CD4-positive, alpha-beta T cell treated with Interleukin-4 for 1 hour (primary cell): ENCODE results near the gene PPP1R14C.

Experiments used
- DNase-seq, 2 donors: peaks; one replicate each; pipeline ENCODE4 v3.0.0-alpha.2; 2020 to 2022

PPP1R14C gene

GRCh38 chr6:150139533-150139932, 3.3 kb upstream of the PPP1R14C start:
- no peak for DNase-seq

GRCh38 chr6:150140236-150140969, 2.4 kb upstream of the PPP1R14C start:
- no peak for DNase-seq

GRCh38 chr6:150142097-150142669, 661 bp upstream of the PPP1R14C start:
- DNase-seq = no peak

DNA sequence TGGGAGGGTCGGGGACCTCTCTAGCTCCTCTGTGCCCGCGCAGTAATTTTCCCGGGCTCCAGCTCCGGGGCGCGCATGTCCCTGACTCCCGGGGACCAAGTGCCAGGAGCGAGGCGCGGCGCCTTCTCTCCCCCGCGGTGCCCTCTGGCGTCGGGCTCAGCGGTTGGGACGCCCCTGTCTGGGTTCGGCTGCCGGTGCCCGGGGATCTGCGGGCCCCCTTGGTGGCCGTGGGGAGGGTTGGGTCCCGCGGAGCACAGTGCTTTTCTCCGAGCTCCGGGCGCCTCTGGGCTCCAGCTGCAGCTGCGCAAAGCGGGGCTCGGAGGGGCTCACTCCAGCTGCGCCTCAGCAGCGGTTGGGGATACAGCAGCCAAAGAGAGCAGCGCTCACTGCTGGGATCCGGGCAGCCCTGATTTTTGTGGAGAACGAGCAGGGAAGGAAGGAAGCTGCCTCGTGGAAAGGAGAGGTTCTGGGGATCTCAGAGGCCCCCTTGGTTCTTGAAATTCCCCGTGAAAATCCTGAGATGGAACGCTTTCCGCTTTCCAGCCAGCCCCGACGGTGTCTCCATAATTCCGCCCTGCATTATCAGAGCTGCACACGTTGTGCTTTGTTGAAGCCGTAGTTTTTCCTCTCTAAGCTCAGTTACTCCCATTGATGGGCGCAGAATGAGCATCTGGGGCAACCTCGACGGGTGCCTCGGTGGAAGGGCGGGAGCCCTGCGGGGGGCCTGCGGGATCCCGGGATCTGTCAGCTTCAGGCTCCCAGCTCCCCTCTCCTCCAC, 861 bp downstream of the PPP1R14C start:
- DNase-seq = no peak

- no peak for DNase-seq
Measured at GRCh38 chr6:150144294-150144868, 1.5 kb downstream of the PPP1R14C start.

DNA sequence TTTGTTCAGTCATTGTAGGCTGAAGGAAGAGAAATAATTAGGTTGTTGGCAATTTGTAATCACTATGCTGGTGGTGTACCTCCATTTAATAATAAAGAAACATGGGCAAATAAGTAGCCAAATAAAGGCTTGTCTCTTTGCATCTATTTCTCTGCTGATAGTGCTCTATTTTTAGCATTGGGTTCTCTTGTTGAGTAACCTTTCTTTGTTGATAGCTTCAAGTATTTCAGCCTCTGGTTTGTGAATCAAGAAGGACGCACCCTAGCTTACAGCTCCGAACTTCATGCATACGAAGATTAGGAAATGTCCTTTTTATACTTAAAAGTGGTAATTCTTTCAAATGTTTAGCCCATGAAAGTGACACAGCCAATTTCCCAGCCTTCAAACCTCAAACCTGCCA, 2.6 kb downstream of the PPP1R14C start:
- DNase-seq = no peak

- DNase-seq = no peak
Measured at GRCh38 chr6:150145830-150146229, 3.0 kb downstream of the PPP1R14C start.

- DNase-seq = no peak
Measured at GRCh38 chr6:150146436-150146835, 3.6 kb downstream of the PPP1R14C start.

DNA sequence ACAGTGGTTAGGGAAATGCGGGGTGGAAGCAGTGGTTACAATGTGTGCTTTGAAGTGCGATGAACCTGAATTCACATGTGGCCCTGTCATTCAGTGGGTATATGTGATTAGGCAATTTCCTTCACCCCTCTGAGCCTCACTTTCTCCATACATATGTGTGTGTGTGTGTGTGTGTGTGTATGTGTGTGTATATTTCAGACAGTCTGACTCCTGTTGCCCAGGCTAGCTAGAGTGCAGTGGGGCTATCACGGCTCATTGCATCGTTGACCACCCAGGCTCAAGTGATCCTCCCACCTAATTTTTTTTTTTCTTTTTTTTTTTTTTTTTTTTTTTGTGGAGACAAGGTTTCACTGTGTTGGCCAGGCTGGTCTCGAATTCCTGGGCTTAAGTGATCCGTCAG, 6.3 kb downstream of the PPP1R14C start:
- DNase-seq = no peak

GRCh38 chr6:150150458-150150820, 7.6 kb downstream of the PPP1R14C start:
- DNase-seq = no peak

GRCh38 chr6:150150821-150151646, 8.2 kb downstream of the PPP1R14C start:
- no peak for DNase-seq

DNA sequence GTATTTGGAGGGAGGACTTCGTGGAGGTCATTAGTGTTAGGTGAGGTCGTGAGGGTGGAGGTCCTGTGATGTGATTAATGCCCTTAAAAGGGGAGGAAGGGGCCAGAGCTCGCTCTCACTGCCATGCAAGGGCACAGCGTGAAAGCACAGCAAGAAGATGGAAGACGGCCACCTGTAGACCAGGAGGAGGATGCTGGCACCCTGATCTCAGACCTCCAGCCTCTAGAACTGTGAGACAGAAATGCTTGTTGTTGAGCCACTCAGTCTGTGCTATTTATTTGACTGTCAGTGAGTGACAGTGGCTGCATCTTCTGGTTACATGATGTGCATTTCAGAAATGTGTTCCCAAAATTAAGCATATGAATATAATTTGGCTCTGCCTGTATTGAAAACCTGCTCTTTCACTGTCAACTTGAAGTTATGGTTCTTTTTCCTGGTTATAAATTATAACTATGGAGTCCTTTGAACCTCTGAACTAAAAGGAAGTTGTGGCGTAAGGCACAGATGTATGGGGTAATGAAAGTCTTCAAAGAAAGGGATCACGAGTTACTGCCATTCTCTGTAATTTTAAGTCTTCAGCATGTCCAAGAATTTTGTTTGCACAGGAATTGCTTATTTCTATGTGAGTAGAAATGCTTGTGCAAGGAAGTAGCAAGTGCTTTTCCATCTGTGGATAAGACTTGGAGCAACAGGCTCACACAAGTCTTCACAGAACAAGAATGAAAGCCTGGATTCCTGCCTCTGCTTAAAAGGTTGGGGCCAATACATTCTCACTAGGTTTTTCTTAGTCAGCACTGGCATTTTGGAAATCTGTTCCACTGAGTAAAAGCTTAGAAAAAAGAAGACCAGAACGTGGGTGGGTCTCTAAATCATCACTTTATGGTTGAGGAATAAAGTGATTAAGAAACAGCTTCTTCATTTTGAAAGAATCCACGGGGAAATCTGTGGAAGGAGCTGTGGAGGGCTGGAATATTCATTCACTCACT, 10.3 kb downstream of the PPP1R14C start:
- DNase-seq = no peak

GRCh38 chr6:150153905-150154492, 11.2 kb downstream of the PPP1R14C start:
- DNase-seq = no peak

DNA sequence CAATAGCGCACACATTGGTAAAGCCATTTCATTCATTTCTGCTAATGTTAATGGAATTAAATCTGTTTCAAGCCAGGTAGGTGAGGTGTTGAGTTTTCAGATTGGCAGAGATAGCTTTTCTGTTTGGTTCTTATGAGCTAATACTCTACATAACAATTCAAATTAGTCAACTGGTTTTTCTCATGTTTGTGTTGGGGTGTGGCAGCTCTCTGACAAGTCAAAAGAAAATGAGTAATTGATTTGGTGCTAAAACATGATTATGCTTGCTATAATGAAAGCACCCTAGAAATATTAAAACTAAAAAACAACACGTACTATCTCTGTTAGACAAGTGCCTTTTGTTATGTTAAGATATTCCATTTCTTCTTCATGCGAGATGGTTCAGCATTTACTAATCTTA, 13.6 kb downstream of the PPP1R14C start:
- no peak for DNase-seq

- DNase-seq = no peak
Measured at GRCh38 chr6:150157081-150157480, 14.2 kb downstream of the PPP1R14C start.

DNA sequence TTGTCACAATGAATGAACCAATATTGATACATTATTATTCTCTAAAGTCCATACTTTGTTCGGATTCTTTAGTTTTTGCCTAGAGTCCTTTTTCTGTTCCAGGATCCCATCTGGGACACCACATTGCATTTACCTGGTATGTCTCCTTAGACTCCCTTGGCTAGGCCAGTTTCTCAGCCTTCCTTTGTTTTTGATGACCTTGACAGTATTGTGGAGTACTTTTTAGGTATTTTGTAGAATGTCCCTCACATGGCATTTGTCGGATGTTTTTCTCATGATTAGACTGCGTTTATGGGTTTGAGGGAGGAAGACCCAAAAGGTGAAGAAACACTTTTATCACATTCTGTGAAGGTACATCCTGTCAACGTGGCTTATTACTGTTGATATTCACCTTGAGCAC, 16.9 kb downstream of the PPP1R14C start:
- no peak for DNase-seq

DNA sequence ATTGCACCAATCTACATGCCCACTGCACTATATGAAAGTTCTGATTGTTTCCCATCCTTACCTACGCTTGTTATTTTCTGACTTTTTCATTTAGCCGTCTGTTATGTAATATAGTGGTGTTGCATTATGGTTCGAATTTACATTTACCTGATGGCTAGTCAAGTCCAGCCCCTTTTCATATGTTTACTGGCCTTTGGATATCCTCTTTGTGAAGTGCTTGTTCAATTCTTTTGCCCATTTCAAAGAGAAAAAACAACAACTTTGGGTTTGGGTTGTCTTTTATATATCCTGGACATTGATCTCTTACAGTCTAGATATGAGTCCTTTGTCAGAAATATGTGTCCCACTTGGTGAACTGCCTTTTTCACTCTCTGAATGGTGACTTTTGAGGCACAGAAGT, 21.1 kb downstream of the PPP1R14C start:
- no peak for DNase-seq

DNA sequence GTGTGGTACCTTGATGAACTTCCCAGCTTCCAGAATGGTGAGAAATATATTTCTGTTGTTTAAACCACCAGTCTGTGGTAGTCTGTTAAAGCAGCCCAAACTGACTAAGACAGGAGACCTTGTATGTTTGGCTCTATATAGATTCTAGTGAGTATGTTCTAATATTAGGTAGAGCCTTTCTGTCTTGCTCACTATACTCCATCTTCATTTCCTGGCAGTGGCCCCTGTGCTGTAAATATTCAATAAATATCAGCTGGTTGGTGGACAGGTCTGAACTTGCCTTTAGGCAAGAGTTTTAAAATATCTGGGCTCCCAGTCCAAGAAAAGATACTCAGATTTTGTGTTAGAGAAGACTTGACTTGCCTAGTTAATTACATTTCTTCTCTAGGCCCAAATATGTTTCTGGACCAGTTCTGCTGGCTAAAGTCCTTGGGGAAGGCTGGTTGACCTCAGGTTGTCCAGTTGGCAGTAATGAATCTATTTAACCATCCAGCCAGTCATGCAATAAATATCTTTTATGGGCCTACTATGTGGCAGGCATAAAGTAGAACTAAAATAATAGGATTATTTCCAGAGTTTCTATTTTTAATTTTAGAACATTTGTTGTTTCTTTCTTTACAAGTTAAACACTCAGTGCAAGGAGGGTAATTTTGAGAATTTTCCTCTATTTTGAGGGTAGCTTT, 22.3 kb downstream of the PPP1R14C start:
- DNase-seq = no peak

DNA sequence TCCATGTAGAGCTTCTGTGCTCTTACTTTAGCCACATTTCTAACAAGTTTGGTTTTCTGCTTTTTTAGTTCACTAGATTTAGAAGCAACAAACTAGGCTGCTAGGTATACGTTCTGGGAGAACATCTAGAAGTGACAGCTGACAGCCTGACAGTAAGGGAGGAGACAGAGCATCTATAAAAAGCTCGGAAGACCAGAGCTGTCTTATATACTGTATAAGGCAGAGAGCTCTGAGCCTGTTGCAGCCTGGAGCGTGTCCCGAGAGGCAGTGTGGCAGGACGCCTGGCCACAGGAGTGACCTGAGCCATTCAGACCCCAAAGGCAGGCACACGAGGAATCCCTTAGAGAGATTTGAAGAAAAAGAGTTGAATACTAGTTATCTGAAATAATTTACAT, 24.6 kb downstream of the PPP1R14C start:
- no peak for DNase-seq

- DNase-seq = no peak
Measured at GRCh38 chr6:150169181-150169580, 26.3 kb downstream of the PPP1R14C start.

- DNase-seq = no peak
Measured at GRCh38 chr6:150169609-150170008, 26.8 kb downstream of the PPP1R14C start.
